Activated naive CD4-positive, alpha-beta T cell (primary cell): ENCODE measurements around the gene TSPYL2.

Source experiments
- DNase-seq, 4 experiments: peaks; one replicate each; lab custom pipeline; 2025; lab: John Stamatoyannopoulos, UW

TSPYL2 gene

DNA sequence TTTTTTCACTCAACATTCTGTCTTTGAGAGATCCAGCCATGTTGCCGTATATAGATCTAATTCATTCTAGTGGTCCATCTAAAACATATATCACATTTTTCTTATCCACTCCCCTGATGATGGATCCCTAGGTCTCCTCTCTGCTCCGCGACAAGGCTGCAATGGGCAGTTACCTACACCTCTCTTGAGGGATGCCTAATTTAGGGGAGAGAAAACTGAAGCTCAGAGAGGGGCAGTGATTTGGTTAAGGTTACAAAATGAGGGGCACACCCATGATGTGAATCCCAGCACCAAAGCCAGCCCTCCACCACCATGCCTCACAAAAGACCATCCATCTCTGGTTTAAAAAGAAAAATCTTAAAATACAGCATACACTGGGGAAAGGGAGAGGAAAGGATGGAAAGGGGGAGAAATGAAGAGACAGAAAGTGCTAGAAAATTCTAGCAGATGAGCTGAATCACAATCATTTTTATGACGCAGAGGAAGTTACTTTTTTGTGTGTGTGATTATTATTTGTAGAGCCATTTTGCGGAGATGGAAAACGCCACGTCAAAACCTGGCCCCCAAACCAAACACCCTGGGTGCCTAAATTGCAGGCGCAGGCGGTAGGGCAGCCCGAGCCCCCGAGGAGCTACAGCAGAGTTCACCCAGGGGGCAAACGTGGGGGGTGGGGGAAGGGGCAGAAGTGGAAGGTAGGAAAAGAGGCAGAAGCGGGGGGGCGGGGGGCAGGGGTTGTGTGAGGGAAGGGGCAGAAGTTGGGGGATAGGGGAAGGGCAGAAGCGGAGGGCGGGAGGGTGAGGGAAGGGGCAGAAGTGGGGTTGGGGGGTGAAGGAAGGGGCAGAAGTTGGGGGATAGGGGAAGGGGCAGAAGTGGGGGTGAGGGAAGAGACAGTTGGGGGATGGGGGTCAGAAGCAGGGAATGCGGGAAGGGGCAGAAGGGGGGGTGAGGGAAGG is 1.3 kb upstream of the TSPYL2 start:
- no peak for DNase-seq

DNA sequence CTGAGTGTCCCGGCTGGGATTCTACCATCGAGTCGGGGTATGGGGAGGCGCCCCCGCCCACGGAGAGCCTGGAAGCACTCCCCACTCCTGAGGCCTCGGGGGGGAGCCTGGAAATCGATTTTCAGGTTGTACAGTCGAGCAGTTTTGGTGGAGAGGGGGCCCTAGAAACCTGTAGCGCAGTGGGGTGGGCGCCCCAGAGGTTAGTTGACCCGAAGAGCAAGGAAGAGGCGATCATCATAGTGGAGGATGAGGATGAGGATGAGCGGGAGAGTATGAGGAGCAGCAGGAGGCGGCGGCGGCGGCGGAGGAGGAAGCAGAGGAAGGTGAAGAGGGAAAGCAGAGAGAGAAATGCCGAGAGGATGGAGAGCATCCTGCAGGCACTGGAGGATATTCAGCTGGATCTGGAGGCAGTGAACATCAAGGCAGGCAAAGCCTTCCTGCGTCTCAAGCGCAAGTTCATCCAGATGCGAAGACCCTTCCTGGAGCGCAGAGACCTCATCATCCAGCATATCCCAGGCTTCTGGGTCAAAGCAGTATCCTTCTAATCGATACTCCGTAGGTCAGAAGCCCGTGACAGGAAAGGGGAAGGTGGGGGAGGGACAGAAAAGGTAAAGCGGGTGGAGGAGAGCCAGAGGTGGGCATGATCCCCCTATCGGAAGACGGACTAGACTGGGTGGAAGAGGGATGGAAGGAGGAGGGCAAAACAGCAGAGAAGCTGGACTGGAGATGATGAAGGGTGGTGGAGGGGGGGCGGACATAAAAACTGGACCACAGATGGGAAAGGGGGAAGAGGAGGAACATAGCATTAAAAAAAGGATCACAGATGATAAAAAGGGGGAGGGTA is 828 bp downstream of the TSPYL2 start:
- DNase-seq, result no peak

DNA sequence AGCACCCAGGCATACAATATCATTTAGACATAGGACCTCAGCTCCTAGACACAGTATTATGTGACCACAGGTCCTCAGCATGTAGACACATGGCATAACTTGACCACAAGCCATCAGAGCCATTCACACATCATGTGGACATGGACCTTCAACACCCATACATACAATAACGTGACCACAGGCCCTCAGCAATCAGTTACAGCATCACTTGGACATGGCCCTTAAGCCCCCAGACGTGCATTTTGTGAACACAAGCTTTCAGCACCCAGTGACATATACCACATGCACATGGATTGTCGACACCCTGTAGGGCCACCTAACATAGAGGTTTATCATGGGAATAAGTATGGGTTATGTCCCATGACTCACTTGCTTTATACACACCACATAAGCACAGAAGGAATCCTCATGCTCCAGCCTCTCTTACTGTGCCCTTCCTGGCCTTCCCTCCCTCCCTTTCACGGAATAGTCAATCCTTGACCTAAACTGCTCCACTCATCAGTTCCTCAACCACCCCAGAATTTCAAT is 1.9 kb downstream of the TSPYL2 start:
- DNase-seq, result no peak

DNA sequence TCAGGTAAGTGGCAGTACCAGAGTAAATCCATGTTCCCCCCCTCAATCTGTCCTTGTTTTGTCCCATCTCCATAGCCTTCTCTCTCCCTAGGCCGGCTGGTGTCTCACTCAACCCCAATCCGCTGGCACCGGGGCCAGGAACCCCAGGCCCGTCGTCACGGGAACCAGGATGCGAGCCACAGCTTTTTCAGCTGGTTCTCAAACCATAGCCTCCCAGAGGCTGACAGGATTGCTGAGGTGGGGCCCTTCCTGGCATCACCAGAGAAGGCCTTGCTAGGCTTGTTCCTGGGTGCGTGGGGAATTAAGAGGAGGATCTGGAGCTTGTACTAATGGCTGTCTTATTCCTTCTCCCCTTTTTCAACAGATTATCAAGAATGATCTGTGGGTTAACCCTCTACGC is 2.7 kb downstream of the TSPYL2 start:
- no peak for DNase-seq

DNA sequence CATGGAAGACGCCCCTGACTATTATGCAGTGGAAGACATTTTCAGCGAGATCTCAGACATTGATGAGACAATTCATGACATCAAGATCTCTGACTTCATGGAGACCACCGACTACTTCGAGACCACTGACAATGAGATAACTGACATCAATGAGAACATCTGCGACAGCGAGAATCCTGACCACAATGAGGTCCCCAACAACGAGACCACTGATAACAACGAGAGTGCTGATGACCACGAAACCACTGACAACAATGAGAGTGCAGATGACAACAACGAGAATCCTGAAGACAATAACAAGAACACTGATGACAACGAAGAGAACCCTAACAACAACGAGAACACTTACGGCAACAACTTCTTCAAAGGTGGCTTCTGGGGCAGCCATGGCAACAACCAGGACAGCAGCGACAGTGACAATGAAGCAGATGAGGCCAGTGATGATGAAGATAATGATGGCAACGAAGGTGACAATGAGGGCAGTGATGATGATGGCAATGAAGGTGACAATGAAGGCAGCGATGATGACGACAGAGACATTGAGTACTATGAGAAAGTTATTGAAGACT is 3.6 kb downstream of the TSPYL2 start:
- no peak for DNase-seq

DNA sequence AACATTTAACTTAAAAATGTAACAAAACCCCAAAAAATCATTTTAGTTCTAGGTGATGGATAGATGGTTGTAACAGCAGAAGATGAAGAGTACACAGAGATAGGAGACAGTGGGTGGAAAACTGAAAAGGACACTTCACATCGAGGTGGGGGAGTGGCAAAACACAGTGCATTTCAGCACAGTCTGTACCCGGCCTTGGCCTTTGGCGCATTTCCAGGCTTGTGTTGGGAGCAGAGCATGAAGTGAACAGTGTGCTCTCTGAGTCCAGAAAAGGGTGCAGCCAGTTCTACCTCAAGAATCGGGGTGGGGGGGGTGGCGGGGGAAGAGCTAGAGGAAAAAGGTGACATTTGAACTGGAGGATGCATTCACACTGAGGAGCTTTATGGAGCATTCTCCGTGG is 4.3 kb downstream of the TSPYL2 start:
- DNase-seq, result no peak

DNA sequence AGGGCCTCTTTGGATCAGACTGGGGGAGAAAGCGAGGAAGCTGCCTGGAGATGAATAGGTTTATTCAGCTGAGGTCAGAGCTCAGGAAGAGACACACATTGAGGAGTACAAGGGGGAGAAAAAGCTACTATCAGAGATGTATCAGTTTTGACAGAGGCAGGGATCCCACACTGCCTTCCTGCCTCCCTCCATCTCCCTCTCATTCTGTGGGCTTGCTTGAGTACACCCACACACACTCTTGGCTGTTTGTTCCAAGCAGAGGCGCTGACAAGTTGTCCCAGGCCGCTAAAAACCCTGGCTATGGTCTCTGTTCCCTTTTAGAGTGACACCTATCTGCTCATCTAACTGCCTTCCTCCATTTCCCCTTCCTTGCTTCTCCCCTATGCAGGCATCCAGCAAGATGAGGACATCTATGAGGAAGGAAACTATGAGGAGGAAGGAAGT is 5.2 kb downstream of the TSPYL2 start:
- DNase-seq, result no peak

DNA sequence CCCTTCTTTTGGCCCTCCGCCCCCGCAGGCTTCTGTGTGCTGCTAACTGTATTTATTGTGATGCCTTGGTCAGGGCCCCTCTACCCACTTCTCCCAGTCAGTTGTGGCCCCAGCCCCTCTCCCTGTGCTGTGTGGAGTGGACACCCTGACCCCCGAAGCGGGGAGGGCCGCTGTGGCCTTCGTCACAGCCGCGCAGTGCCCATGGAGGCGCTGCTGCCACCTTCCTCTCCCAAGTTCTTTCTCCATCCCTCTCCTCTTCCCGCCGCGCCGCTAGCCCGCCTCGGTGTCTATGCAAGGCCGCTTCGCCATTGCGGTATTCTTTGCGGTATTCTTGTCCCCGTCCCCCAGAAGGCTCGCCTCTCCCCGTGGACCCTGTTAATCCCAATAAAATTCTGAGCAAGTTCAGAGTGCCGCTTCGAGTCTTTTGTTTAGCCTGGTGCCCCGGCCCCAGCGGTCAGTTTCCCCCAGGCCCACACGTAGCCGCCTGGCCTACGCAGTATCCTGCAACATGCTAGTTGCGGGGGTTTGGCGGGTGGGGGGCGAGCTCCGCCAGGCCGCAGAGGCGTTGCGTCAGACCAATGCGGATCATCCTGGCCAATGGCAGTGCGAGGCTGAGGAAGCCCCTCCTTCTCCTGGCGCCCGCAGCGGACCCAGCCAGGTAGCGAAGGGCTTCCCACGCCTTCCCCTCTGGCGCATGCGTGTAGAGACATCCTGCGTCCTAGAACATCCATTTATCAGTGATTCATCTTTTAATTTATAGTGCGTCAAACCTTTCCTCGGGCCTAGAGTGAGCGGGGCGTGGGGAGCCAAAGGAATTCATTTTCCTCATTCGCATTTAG is 6.2 kb downstream of the TSPYL2 start:
- peak; percentile 23 to 69 (median 42) for DNase-seq

DNA sequence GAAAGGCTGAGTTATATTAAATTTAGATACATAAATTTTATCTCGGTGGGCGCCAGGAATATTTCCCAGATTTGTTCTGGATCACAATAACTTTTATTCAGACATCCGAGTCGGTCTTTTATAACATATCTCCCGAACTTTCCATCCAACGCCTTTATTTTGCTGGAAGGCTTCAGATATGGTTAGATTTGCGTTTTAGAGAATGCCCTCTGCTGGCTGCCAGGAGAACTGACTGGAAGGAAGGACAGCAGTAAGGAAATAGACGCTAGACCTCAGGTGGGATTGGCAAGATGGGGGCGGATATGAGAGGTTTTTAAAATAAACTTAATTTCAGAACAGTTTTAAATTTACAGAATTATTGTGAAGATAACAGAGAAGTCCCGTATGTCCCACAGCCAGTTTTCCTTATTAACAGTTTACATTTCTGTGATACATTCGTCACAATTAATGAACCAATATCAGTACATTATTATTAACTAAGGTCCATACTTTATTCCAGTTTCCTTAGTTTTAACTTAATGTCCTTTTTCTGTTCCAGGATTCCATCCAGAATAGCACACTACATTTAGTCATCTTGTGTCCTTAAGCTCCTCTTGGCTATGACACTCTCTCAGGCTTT is 7.2 kb downstream of the TSPYL2 start:
- DNase-seq, result peak in 1 of 4 experiments; percentile 13

DNA sequence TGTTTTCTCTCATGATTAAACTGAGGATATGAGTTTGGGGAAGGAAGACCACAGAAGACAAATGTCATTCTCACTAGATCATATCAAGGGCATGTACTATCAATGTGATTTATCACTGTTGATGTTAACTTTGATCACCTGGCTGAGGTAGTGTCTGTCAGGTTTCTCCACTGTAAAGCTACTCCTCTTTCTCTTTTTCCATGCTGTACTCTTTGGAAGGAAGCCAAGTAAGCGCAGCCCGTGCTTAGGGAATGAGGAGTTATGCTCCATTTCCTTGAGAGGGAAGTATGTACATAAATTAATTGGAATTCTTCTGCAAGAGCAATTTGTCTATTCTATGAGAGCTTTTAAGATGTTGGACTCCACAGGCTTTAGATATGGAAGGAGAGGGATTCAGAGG is 7.8 kb downstream of the TSPYL2 start:
- DNase-seq, result no peak

DNA sequence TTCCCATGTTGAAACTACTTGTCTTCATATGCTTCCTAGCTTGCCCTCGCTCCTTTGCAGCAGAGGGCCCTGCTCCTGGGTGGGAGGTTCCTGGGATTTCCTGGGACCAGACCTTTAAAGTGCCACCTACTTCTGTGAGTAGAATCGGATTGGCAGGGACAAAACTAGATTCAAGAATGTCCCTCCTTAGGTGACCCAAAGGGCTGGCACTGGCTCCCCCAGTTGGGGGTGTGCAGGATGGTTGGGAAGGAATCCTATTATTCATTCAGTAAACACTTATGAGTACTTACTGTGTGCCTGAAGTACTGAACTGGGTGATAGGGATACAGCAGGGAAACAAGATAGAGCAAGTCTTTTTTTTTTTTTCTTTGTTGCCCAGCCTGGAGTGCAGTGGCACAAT is 9.2 kb downstream of the TSPYL2 start:
- DNase-seq, result no peak

DNA sequence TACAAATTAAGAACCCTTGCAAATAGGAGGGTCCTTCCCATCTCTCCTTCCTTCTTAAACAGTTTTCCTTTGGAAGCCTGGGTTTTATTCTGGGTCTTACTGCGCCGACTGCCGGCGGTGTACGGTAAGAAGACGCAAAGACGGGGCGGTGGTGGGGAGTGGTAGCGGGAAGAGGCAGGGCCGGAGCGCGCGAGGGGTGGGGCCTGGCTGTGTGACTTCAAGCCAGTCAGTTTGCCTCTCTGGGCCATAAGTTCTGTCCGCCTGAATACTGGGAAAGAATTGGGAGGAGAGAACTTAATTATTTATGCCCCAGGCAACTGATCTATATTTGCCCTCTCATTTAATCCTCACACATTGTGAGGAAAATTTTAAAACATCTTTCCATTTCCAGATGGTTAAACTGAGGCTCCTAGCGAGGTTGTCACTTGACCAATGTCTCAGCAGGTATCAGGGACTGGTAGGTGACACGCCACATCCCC is 11.0 kb downstream of the TSPYL2 start:
- DNase-seq, result peak; percentile 15 to 71 (median 36)

DNA sequence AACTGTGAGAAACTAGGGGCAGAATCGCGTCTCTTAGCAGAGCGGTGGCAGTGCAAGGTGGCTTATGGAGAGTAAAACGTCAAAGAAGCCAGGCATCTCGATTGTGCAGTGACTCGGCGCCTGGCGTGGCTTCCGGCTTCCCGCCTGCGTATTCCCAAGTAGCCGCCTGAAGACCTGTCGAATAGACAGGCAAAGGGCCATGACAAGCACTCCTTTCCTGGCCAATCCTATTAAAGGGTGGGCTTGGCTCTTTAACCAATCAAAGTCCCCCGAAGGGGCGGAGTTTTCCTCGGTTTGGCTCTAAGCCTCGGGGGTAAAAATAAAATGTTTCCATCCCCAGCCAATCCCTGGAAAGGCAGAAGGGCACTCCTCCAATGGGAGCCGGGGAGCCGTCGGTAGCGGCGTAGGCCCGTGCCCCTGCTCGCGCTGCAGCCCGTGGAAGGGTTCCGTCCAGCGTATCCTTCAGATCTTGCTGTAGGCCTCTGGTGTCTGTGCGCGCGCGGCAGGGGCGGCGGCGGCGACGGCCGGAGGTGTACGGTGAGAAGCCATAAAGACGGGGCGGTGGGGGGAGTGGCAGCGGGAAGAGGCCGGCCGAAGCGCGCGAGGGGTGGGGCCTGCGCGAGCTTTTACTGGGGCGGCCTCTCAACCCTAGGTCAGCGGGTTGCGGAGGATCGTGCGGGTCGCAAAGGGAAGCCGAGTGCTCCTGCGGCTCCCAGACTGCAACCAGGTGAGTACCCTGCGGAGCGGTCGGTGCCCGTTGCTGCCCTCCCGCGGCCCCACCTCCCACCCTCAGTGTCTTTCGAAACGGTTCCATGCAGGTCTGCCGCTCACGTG is 11.8 kb downstream of the TSPYL2 start, which contains the start of gene KANTR:
Gene KANTR (plus strand): TSS at position 395 of the 834 bp plus-strand sequence. CDS start 30,131 bp downstream, outside the sequence.
- DNase-seq, result peak; percentile 32 to 69 (median 52)

DNA sequence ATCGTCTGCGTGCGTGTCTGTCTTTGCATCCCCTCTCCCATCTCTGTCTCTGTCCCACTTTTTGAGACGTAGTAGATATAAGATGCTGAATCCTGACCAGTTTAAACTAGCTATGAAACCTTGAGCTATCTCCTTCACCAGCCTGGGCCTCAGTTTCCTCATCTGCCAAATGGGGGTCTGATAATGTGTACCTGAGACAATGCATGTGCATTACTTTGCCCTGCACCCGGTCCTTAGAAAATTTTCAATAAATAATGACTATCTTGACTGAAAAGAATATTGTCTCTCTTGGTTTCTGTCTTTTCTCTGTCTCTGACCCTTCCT is 12.4 kb downstream of the TSPYL2 start:
- DNase-seq, result no peak

DNA sequence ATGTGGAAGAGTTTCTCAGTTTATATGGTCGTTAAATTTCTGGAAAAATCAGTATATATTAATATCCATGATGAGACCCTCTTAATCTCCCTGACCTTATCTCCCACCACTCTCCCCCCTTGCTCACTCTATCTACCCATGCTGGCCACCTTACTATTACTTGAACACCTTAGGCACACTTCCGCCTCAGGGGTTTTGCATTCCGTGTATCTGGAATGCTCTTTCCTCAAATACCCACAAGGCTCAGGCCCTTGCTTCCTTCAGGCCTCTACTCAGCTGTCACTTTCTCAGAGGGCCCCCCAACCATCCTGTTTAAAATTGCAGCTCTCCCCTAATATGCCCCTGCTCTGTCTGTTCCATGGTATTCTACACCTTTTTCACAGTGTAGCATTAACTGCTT is 13.6 kb downstream of the TSPYL2 start:
- no peak for DNase-seq

DNA sequence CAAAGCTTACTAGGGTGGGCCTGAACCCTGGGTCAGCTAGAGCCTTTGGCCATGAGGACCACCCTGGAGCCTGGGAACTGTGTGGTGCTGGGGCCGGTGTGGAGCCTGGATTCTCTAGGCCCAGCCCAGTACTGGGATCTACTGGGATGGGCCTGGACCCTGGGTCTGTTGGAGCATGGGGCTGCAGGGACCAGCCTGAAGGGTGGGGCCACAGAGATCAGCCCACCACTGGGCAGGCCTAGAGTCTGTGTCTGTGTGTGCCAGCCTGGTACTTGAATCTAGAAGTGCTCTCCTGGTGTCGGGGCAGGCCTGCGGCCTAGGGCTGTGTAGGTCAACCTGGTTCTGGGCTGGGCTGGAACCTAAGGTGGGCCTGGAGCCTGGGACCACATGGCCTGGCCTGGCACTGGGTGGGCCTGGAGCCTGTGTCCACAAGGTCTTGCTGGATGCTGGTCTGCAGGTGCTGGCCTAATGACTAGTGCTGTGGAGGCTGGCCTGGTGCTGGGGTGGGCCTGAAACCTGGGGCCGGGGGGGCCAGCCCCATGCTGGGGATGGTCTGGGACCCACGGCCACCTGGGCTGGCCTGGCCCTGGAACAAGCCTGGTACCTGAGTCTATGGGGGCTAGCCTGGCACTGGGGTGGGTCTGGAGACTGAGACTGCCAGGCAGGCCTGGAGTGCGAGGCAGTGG is 32.8 kb downstream of the TSPYL2 start:
- DNase-seq, result no peak

DNA sequence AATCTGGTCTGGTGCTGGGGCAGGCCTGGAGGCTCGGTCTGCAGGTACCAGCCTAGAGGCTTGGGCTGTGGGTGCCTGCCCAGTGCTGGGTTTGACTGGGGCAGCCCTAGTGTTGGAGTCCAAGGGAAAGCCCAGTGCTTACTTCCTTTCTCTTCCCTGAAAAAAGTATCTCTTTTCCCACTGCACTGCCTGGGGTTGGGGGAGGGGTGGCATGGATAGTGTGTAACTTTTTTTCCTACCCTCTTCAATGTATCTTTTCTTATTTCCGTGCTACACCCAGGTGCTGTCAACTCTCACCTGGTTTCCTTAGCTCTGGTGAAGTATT is 33.3 kb downstream of the TSPYL2 start:
- DNase-seq, result no peak

DNA sequence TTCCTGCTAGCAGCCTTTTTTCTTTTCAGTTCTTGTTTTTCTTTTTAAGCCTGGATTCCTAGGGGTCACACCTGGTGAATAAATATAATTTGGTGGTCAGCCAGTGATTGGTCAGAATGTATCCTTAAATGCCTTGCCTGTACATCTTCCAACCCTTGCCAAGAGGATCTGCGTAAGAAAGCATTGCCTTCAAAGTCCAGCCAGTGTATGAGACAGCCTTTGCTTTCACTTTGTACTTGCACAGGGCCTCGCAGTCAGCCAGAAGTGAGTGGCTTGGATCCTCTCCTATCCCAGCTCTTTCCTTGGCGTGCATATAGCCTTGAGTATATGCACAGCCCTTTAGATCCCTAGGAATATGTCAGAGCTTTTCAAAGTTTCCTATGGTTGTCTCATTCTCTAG is 33.9 kb downstream of the TSPYL2 start:
- DNase-seq, result no peak

DNA sequence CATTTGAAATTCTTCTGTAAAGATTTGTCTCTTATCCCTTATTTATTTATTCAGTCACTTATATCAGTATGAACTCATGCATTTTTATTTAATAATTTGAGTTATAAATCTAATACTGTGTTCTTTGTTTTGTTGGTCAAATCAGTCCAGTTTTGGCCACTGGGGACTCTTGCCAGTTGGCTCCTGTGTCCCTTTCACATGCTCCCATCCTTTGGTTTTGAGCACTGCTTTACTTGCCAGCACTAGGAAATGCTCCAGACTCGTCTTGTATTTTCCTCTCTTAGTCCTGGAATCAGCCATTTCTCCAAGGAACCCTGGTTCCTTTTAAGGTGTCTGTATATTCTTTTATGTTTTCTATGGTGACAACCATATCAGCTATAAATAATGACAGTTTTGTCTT is 39.8 kb downstream of the TSPYL2 start:
- DNase-seq, result no peak
